ENCODE results near the gene ENTPD1.
"Not testable (repeated sequence)": the region's sequence is repeated elsewhere in the genome, so short reads cannot be mapped to it uniquely, and the experiment has no call there.

Gene ENTPD1

GRCh38 chr10:95756041-95756761 is at the start of gene ENTPD1:
ENTPD1 (plus strand) TSS chr10:95756163; CDS start chr10:95756240, 77 bp downstream.
- DNase-seq (ENCODE audit: low spot score), result peak; percentile 16

- DNase-seq (ENCODE audit: low spot score), result no peak
These were observed 49.4 kb upstream of the ENTPD1 start for GRCh38 chr10:95706573-95706972.

- DNase-seq (ENCODE audit: low spot score), result no peak
These were observed 49.0 kb upstream of the ENTPD1 start for GRCh38 chr10:95706990-95707389.

- DNase-seq (ENCODE audit: low spot score), result no peak
These were observed 44.5 kb upstream of the ENTPD1 start for GRCh38 chr10:95711492-95711891.

- no peak for DNase-seq (ENCODE audit: low spot score)
These were observed 39.5 kb upstream of the ENTPD1 start for GRCh38 chr10:95716466-95716865.

- no peak for DNase-seq (ENCODE audit: low spot score)
These were observed 39.1 kb upstream of the ENTPD1 start for GRCh38 chr10:95716866-95717265.

- DNase-seq (ENCODE audit: low spot score), result not testable (repeated sequence)
These were observed 35.2 kb upstream of the ENTPD1 start for GRCh38 chr10:95720745-95721144.

- DNase-seq (ENCODE audit: low spot score), result not testable (repeated sequence)
These were observed 33.5 kb upstream of the ENTPD1 start for GRCh38 chr10:95722496-95722895.

GRCh38 chr10:95728526-95728925 is 27.4 kb upstream of the ENTPD1 start:
- no peak for DNase-seq (ENCODE audit: low spot score)

- no peak for DNase-seq (ENCODE audit: low spot score)
These were observed 26.5 kb upstream of the ENTPD1 start for GRCh38 chr10:95729323-95730055.

- DNase-seq (ENCODE audit: low spot score), result no peak
These were observed 25.7 kb upstream of the ENTPD1 start for GRCh38 chr10:95730233-95730632.

- not testable (repeated sequence) for DNase-seq (ENCODE audit: low spot score)
These were observed 23.1 kb upstream of the ENTPD1 start for GRCh38 chr10:95732907-95733306.

GRCh38 chr10:95739056-95739455 is 16.9 kb upstream of the ENTPD1 start:
- no peak for DNase-seq (ENCODE audit: low spot score)

- DNase-seq (ENCODE audit: low spot score), result peak; percentile 81
These were observed 14.0 kb upstream of the ENTPD1 start for GRCh38 chr10:95741807-95742467.

GRCh38 chr10:95742485-95742884 is 13.5 kb upstream of the ENTPD1 start:
- DNase-seq (ENCODE audit: low spot score), result peak; percentile 65

- no peak for DNase-seq (ENCODE audit: low spot score)
These were observed 12.9 kb upstream of the ENTPD1 start for GRCh38 chr10:95742962-95743535.

GRCh38 chr10:95745501-95745900 is 10.5 kb upstream of the ENTPD1 start:
- no peak for DNase-seq (ENCODE audit: low spot score)

GRCh38 chr10:95748349-95748748 is 7.6 kb upstream of the ENTPD1 start:
- no peak for DNase-seq (ENCODE audit: low spot score)

- peak; percentile 7 for DNase-seq (ENCODE audit: low spot score)
These were observed 405 bp upstream of the ENTPD1 start for GRCh38 chr10:95755511-95756004.

- DNase-seq (ENCODE audit: low spot score), result no peak
These were observed 1.1 kb downstream of the ENTPD1 start for GRCh38 chr10:95756809-95757684.

GRCh38 chr10:95758351-95759025 is 2.5 kb downstream of the ENTPD1 start:
- DNase-seq (ENCODE audit: low spot score), result peak; percentile 31
